HepG2 (cell line): ENCODE data around the gene COX10. TPM values are rescaled to one million over a fixed set of nuclear protein-coding genes. Genes with fewer than 3 reads are reported as not detected.
A peak's percentile ranks its signal among the peaks of the same experiment; 100 is the strongest.

Source experiments
- ATAC-seq: fragments of 200-7000 bp; cut with Tn5 transposase; 3 replicates; pipeline ENCODE4 v1.9.1; 2020; ENCODE audit warnings: mild to moderate bottlenecking, moderate library complexity
- BruUV-seq: library from RNA; stranded (reverse); fragments of 400-500 nt; replicated peaks from 2 replicates; lab custom pipeline; 2021; lab: Mats Ljungman, UMichigan
- CTCF ChIA-PET: fragments of 300-600 bp; formaldehyde crosslinking; extraction: SDS; loops from one replicate; lab custom pipeline; 2021; ENCODE audit warnings: low total read pairs, inconsistent platforms, low intra/inter-chr PET ratio; lab: Yijun Ruan, JAX
- POLR2A ChIA-PET: fragments of 350-600 bp; sonication (Branson Sonifier 250); formaldehyde crosslinking; loops from one replicate; lab custom pipeline; 2020; ENCODE audit warnings: antibody characterized with exemption, inconsistent platforms; lab: Yijun Ruan, JAX
- DNase-seq: peaks from one replicate; pipeline ENCODE4 v3.0.0-alpha.2; 2015; ENCODE audit warnings: low spot score
- FAIRE-seq: peaks from 3 replicates; lab custom pipeline; 2011; peaks lifted over from hg19 to GRCh38; lab: Jason Lieb, UNC
- H2AFZ ChIP-seq: one replicate; pipeline ENCODE4 v1.6.1; 2011; ENCODE audit warnings: low read length, inconsistent platforms
- H3K27ac ChIP-seq: fragments of 300-600 bp; 3 replicates; pipeline ENCODE4 v1.8.0; 2011; ENCODE audit warnings: mixed run types, mild to moderate bottlenecking, mixed read lengths, low read length, inconsistent platforms; ENCODE audit not compliant: insufficient read depth; ENCODE audit errors: extremely low read length
- H3K27me3 ChIP-seq, 2 experiments: fragments of 200-600 bp in 1 of 2; 2 replicates in 1 of 2; 3 replicates in 1 of 2; pipeline versions ENCODE4 v1.6.0 to v1.8.0; 2011; ENCODE audit warnings: low read length in 2 of 2, mild to moderate bottlenecking in 2 of 2, moderate library complexity in 2 of 2, inconsistent platforms in 1 of 2; ENCODE audit not compliant: insufficient read depth in 2 of 2, control insufficient read depth in 1 of 2
- H3K36me3 ChIP-seq, 2 experiments: fragments of 200-600 bp in 1 of 2; replicated peaks in 1 of 2; 2 replicates in 1 of 2; 3 replicates in 1 of 2; pipeline versions ENCODE4 v1.5.1 to v1.8.0; 2011; ENCODE audit warnings: low read length in 2 of 2, inconsistent platforms in 1 of 2; ENCODE audit not compliant: insufficient read depth in 2 of 2, control insufficient read depth in 1 of 2
- H3K4me1 ChIP-seq: 2 replicates; pipeline ENCODE4 v1.5.1; 2012; ENCODE audit warnings: low read length, inconsistent platforms; ENCODE audit not compliant: insufficient read depth
- H3K4me2 ChIP-seq: 2 replicates; pipeline ENCODE4 v1.6.0; 2011; ENCODE audit warnings: low read depth, low read length, inconsistent platforms
- H3K4me3 ChIP-seq, 3 experiments: fragments of 200-600 bp in 1 of 3; sonication (generic), shearing (Covaris generic) in 1 of 3; replicated peaks in 1 of 3; 2 replicates each; pipeline ENCODE4 v1.5.1; 2011 to 2016; ENCODE audit warnings: low read length in 3 of 3, inconsistent platforms in 2 of 3, low read depth in 2 of 3, mild to moderate bottlenecking in 2 of 3, control low read depth in 1 of 3, mixed read lengths in 1 of 3; ENCODE audit not compliant: insufficient read depth in 1 of 3
- H3K79me2 ChIP-seq: one replicate; pipeline ENCODE4 v1.6.1; 2011; ENCODE audit warnings: low read length, inconsistent platforms; ENCODE audit not compliant: insufficient read depth
- H3K9ac ChIP-seq: 2 replicates; pipeline ENCODE4 v1.6.0; 2011; ENCODE audit warnings: mild to moderate bottlenecking, low read depth, low read length, inconsistent platforms; ENCODE audit not compliant: insufficient read depth
- H3K9me3 ChIP-seq: 2 replicates; pipeline ENCODE4 v1.5.1; 2012; ENCODE audit warnings: mild to moderate bottlenecking, low read length
- H4K20me1 ChIP-seq: 2 replicates; pipeline ENCODE4 v1.6.0; 2011; ENCODE audit warnings: inconsistent platforms, mild to moderate bottlenecking, low read length, moderate library complexity; ENCODE audit not compliant: insufficient read depth
- HDAC6 ChIP-seq: fragments of 200-600 bp; sonication (generic); IDR thresholded peaks from 2 replicates; pipeline ENCODE4 v1.7.0; 2017; ENCODE audit warnings: mild to moderate bottlenecking, antibody characterized with exemption, low read length, low read depth
- HNF4A ChIP-seq: sonication (generic); formaldehyde crosslinking; IDR thresholded peaks from 2 replicates; pipeline ENCODE4 v1.4.0; 2020; ENCODE audit warnings: missing genetic modification reagents
- HOXA7 ChIP-seq: sonication (generic); formaldehyde crosslinking; IDR thresholded peaks from 2 replicates; pipeline ENCODE4 v1.8.1; 2022; ENCODE audit warnings: mild to moderate bottlenecking, missing genetic modification reagents, moderate library complexity
- KLF16 ChIP-seq, 2 experiments: sonication (generic) in 1 of 2; formaldehyde crosslinking in 1 of 2; IDR thresholded peaks; 2 replicates each; pipeline versions ENCODE4 v1.6.1 to v1.8.0; 2016 to 2023; ENCODE audit warnings: missing genetic modification reagents in 2 of 2, missing compliant biosample characterization in 1 of 2
- MIXL1 ChIP-seq: IDR thresholded peaks from 2 replicates; pipeline ENCODE4 v1.6.1; 2016
- RFXAP ChIP-seq: sonication (generic); formaldehyde crosslinking; IDR thresholded peaks from 2 replicates; pipeline ENCODE4 v1.4.0; 2020; ENCODE audit warnings: missing genetic modification reagents, borderline replicate concordance
- SOX13 ChIP-seq, 3 experiments: fragments of 450-650 bp in 1 of 3; sonication (generic) in 1 of 3; formaldehyde crosslinking in 1 of 3; IDR thresholded peaks in 2 of 3; conservative IDR thresholded peaks in 1 of 3; 2 replicates each; pipeline versions ENCODE4 v1.5.0 to v1.6.1; 2016 to 2020; ENCODE audit warnings: antibody characterized with exemption in 1 of 3, mild to moderate bottlenecking in 1 of 3, missing compliant biosample characterization in 1 of 3, missing genetic modification reagents in 1 of 3, moderate library complexity in 1 of 3
- SOX5 ChIP-seq: IDR thresholded peaks from 2 replicates; pipeline ENCODE4 v1.6.1; 2016; ENCODE audit warnings: borderline replicate concordance
- TMF1 ChIP-seq: sonication (generic); formaldehyde crosslinking; IDR thresholded peaks from 2 replicates; pipeline ENCODE4 v1.8.1; 2022; ENCODE audit warnings: low read depth, missing genetic modification reagents
- YEATS4 ChIP-seq: sonication (generic); formaldehyde crosslinking; IDR thresholded peaks from 2 replicates; pipeline ENCODE4 v1.4.0; 2020; ENCODE audit warnings: missing genetic modification reagents, borderline replicate concordance
- ZNF101 ChIP-seq: sonication (generic); formaldehyde crosslinking; IDR thresholded peaks from 2 replicates; pipeline ENCODE4 v1.4.0; 2020; ENCODE audit warnings: mild to moderate bottlenecking, low read depth, missing genetic modification reagents, borderline replicate concordance
- ZNF652 ChIP-seq: IDR thresholded peaks from 2 replicates; pipeline ENCODE4 v1.6.1; 2016; ENCODE audit warnings: low read depth, borderline replicate concordance
- ZSCAN29 ChIP-seq: sonication (generic); formaldehyde crosslinking; conservative IDR thresholded peaks from 2 replicates; pipeline ENCODE4 v1.4.0; 2020; ENCODE audit warnings: mild to moderate bottlenecking, missing genetic modification reagents
- ZZZ3 ChIP-seq: sonication (generic); formaldehyde crosslinking; IDR thresholded peaks from 2 replicates; pipeline ENCODE4 v1.4.0; 2020; ENCODE audit warnings: missing genetic modification reagents, mild to moderate bottlenecking, borderline replicate concordance
- WGBS: methylation state at CpG from one replicate; pipeline ENCODE4 v1.1.6; 2017; ENCODE audit warnings: low lambda C conversion rate; 5-methylcytosine and 5-hydroxymethylcytosine counted together
- in situ Hi-C: cut with HindIII; loops from 2 replicates; pipeline ENCODE4 v1.10.0; 2017; ENCODE audit warnings: low pct_unique_long_range_greater_than_20kb; ENCODE audit not compliant: extremely low pct_ligation_motif_present
- intact Hi-C: fragments of 100-400 bp; cut with micrococcal nuclease; formaldehyde crosslinking; loops from one replicate; pipeline ENCODE4 v1.10.0; 2022; ENCODE audit not compliant: unreplicated experiment
- polyA plus RNA-seq, 8 experiments: library from polyadenylated mRNA; depleted of rRNA in 3 of 8; stranded (reverse) in 7 of 8; unstranded in 1 of 8; fragments of >200 nt; fragmentation: Illumina TruSeq in 4 of 8; extraction: Trizol in 4 of 8; gene quantifications; 2 replicates each; pipeline versions ENCODE4 v1.2.1 to v1.2.3, GENCODE V29; 2011 to 2016; ENCODE audit warnings: low read depth in 4 of 8, missing spikeins in 1 of 8, mixed read lengths in 1 of 8; ENCODE audit not compliant: insufficient read depth in 1 of 8
- total RNA-seq, 5 experiments: library from RNA; depleted of rRNA; stranded (reverse); fragments of >200 nt; fragmentation: Illumina TruSeq; extraction: Trizol; gene quantifications; 2 replicates each; pipeline ENCODE4 v1.2.3, GENCODE V29; 2016; ENCODE audit warnings: low read depth in 1 of 5

The COX10 gene
- total and polyA plus RNA-seq, 2 of the 13 experiments (the other 11 are each of a cell fraction or from before 2014, with no cell fraction given), result 13.9 to 20.1 TPM

- peaks cover 44% of the 10 kb centered on the region for H3K4me1 ChIP-seq
- H3K36me3 ChIP-seq, result no peaks in the 10 kb centered on the region; a peak in 1 of 5 replicates
- ChIA-PET POLR2A (no interaction called here), CTCF (no interaction called here)
- no peak for FAIRE-seq
- TF ChIP-seq YEATS4 (no peak), TMF1 (CRISPR knock-in tag) (no peak), HOXA7 (no peak), SOX13 (IDR thresholded peaks at IDR 0.05) (no peak), SOX13 (CRISPR knock-in tag; conservative IDR thresholded peaks at IDR 0.05 in 1 of 2, IDR thresholded peaks at IDR 0.05 in 1 of 2) (no peak), ZZZ3 (CRISPR knock-in tag) (no peak), ZNF101 (no peak)
- 89% methylated on average over 4 of the region's 4 CpGs for WGBS
- in situ Hi-C loops (loop anchor here (10.0 kb wide), 1 partner anchor 57 kb away; no protein-coding TSS in a partner anchor), intact Hi-C loops (no loop called here)
- peaks cover 18% of the 10 kb centered on the region for H3K79me2 ChIP-seq
- no peak for DNase-seq
- no peak overlapping the region for H3K27ac ChIP-seq
- ATAC-seq, result no peak
- BruUV-seq, result no TSS peak
- H2AFZ ChIP-seq, result no peak overlapping the region
- no peak overlapping the region for H3K4me3 ChIP-seq
- H3K9me3 ChIP-seq, result no peaks in the 10 kb centered on the region
- no peak overlapping the region for H3K4me2 ChIP-seq
- no peaks in the 10 kb centered on the region for H3K27me3 ChIP-seq
- H3K9ac ChIP-seq, result no peak overlapping the region
- H4K20me1 ChIP-seq, result no peaks in the 10 kb centered on the region; the same call in 1 of the 2 replicates
These were observed 22.1 kb downstream of the COX10 start for GRCh38 chr17:14091367-14091766.

- in situ Hi-C loops, result loop anchor here (10.0 kb wide), 1 partner anchor 58 kb away; no protein-coding TSS in a partner anchor
These were observed 23.5 kb downstream of the COX10 start for GRCh38 chr17:14092808-14093207.

More at GRCh38 chr17:14092808-14093207, 23.5 kb downstream of the COX10 start:
- Histone ChIP-seq H3K9ac (no peak overlapping the region), H4K20me1 (no peaks in the 10 kb centered on the region; the same call in 1 of the 2 replicates), H3K4me2 (no peak overlapping the region), H3K36me3 (no peaks in the 10 kb centered on the region), H3K79me2 (peaks cover 13% of the 10 kb centered on the region), H3K4me3 (no peak overlapping the region), H3K27ac (no peak overlapping the region), H3K27me3 (no peaks in the 10 kb centered on the region), H2AFZ (no peak overlapping the region), H3K4me1 (peaks cover 42% of the 10 kb centered on the region), H3K9me3 (no peaks in the 10 kb centered on the region)
- ChIA-PET CTCF (no interaction called here), POLR2A (no interaction called here)
- TF ChIP-seq SOX13 (IDR thresholded peaks at IDR 0.05) (no peak), SOX13 (CRISPR knock-in tag; conservative IDR thresholded peaks at IDR 0.05 in 1 of 2, IDR thresholded peaks at IDR 0.05 in 1 of 2) (peak in 1 of 2 experiments; percentile 29; a peak in 1 of 4 replicates), ZSCAN29 (no peak), HDAC6 (no peak), ZNF652 (0 out of 2 replicates have a peak, but pooled peaks have one; percentile 11), SOX5 (peak; percentile 15; the same call in 1 of the 2 replicates), RFXAP (CRISPR knock-in tag) (no peak), MIXL1 (CRISPR knock-in tag) (0 out of 2 replicates have a peak, but pooled peaks have one; percentile 28), HNF4A (CRISPR knock-in tag) (peak; percentile 25; the same call in 1 of the 2 replicates), KLF16 (CRISPR knock-in tag; IDR thresholded peaks at IDR 0.05) (no peak)
- intact Hi-C loops, result no loop called here
- no peak for DNase-seq
- 50% methylated on average over 1 of the region's 1 CpG for WGBS
- peak; percentile 18 for FAIRE-seq
- BruUV-seq, result no TSS peak
- ATAC-seq, result no peak
